H1 (cell line): Measurements from ENCODE around the gene PLA1A. TPM values are rescaled to one million over a fixed set of nuclear protein-coding genes. Genes with fewer than 3 reads are reported as not detected.

Experiments used
- CTCF ChIA-PET: fragments of 300-600 bp; sonication (Branson Sonifier 250); formaldehyde crosslinking; loops from one replicate; lab custom pipeline; 2021; ENCODE audit not compliant: partially characterized antibody; lab: Charles Lee
- POLR2A ChIA-PET: fragments of 300-600 bp; sonication (Branson Sonifier 250); formaldehyde crosslinking; loops from one replicate; lab custom pipeline; 2021; ENCODE audit warnings: inconsistent platforms; ENCODE audit not compliant: partially characterized antibody; lab: Charles Lee
- DNase-seq, 2 experiments: peaks; one replicate each; pipeline versions ENCODE4 v3.0.0 to v3.0.0-alpha.2; 2010 to 2022; ENCODE audit warnings: low spot score in 2 of 2, low read depth in 1 of 2, mixed read lengths in 1 of 2
- FAIRE-seq: peaks from 2 replicates; lab custom pipeline; 2011; peaks lifted over from hg19 to GRCh38; lab: Jason Lieb, UNC
- H2AFZ ChIP-seq: 2 replicates; pipeline ENCODE4 v1.8.1; 2012; ENCODE audit warnings: low read length, inconsistent platforms
- H2AK5ac ChIP-seq: 2 replicates; pipeline ENCODE4 v1.6.1; 2013; ENCODE audit warnings: low read depth, low read length
- H2BK120ac ChIP-seq: replicated peaks from 2 replicates; pipeline ENCODE3; 2013; ENCODE audit warnings: low read depth, low read length, inconsistent platforms
- H2BK12ac ChIP-seq: 2 replicates; pipeline ENCODE4 v1.6.1; 2013; ENCODE audit warnings: low read depth, low read length
- H2BK15ac ChIP-seq: 2 replicates; pipeline ENCODE4 v1.6.1; 2013; ENCODE audit warnings: low read length
- H2BK20ac ChIP-seq: 2 replicates; pipeline ENCODE4 v1.6.1; 2013; ENCODE audit warnings: low read length
- H2BK5ac ChIP-seq: 2 replicates; pipeline ENCODE4 v1.6.1; 2013; ENCODE audit warnings: low read depth, low read length
- H3K14ac ChIP-seq: 2 replicates; pipeline ENCODE4 v1.6.1; 2013; ENCODE audit warnings: inconsistent platforms; ENCODE audit not compliant: insufficient read length
- H3K18ac ChIP-seq: 2 replicates; pipeline ENCODE4 v1.6.1; 2013; ENCODE audit warnings: low read length; ENCODE audit errors: extremely low read depth
- H3K23ac ChIP-seq: 2 replicates; pipeline ENCODE4 v1.6.1; 2013; ENCODE audit warnings: inconsistent platforms; ENCODE audit not compliant: insufficient read length
- H3K23me2 ChIP-seq: 2 replicates; pipeline ENCODE4 v1.6.1; 2013; ENCODE audit warnings: low read depth, low read length
- H3K27ac ChIP-seq: 2 replicates; pipeline ENCODE4 v1.6.1; 2011; ENCODE audit warnings: low read depth, low read length, inconsistent platforms
- H3K27me3 ChIP-seq, 4 experiments: replicated peaks in 1 of 4; 1 replicate in 1 of 4; 2 replicates in 3 of 4; pipeline versions ENCODE4 v1.6.1 to v1.8.1; 2011 to 2013; ENCODE audit warnings: low read length in 3 of 4, mild to moderate bottlenecking in 3 of 4, inconsistent platforms in 2 of 4, mixed read lengths in 2 of 4, moderate library complexity in 1 of 4; ENCODE audit not compliant: control insufficient read depth in 3 of 4, insufficient read depth in 3 of 4; ENCODE audit errors: extremely low read depth in 1 of 4
- H3K36me3 ChIP-seq, 4 experiments: 2 replicates each; pipeline versions ENCODE4 v1.6.1 to v1.8.1; 2011 to 2013; ENCODE audit warnings: mild to moderate bottlenecking in 4 of 4, low read length in 3 of 4, moderate library complexity in 2 of 4, control low read depth in 1 of 4, inconsistent platforms in 1 of 4; ENCODE audit not compliant: insufficient read depth in 4 of 4, control insufficient read depth in 2 of 4
- H3K4ac ChIP-seq: replicated peaks from 2 replicates; pipeline ENCODE3; 2013; ENCODE audit warnings: low read length, low read depth, mixed read lengths, inconsistent platforms; ENCODE audit not compliant: insufficient read length
- H3K4me1 ChIP-seq, 4 experiments: replicated peaks in 1 of 4; 1 replicate in 1 of 4; 2 replicates in 3 of 4; pipeline versions ENCODE4 v1.6.1 to v1.8.1; 2011 to 2013; ENCODE audit warnings: low read length in 3 of 4, inconsistent platforms in 2 of 4, mixed read lengths in 1 of 4; ENCODE audit not compliant: insufficient read depth in 4 of 4, control insufficient read depth in 3 of 4
- H3K4me2 ChIP-seq, 2 experiments: 2 replicates each; pipeline versions ENCODE4 v1.6.1 to v1.8.1; 2011 to 2013; ENCODE audit warnings: low read depth in 2 of 2, low read length in 2 of 2, control low read depth in 1 of 2, inconsistent platforms in 1 of 2, mild to moderate bottlenecking in 1 of 2; ENCODE audit not compliant: insufficient read depth in 1 of 2
- H3K4me3 ChIP-seq, 4 experiments: fragments of 200-600, 300-600 bp in 1 of 4; sonication (generic), shearing (Covaris generic), sonication (Bioruptor Twin) in 1 of 4; 2 replicates each; pipeline versions ENCODE4 v1.5.1 to v1.8.1; 2011 to 2016; ENCODE audit warnings: low read length in 4 of 4, low read depth in 3 of 4, control low read depth in 2 of 4, inconsistent platforms in 2 of 4, mild to moderate bottlenecking in 2 of 4, mixed read lengths in 1 of 4, moderate library complexity in 1 of 4; ENCODE audit not compliant: insufficient read depth in 2 of 4; ENCODE audit errors: extremely low read depth in 1 of 4
- H3K56ac ChIP-seq: replicated peaks from 2 replicates; pipeline ENCODE3; 2013; ENCODE audit warnings: low read depth, mild to moderate bottlenecking, mixed read lengths, low read length, inconsistent platforms; ENCODE audit not compliant: insufficient read length
- H3K79me1 ChIP-seq: 2 replicates; pipeline ENCODE4 v1.6.1; 2013; ENCODE audit warnings: low read depth, low read length, control low read depth
- H3K79me2 ChIP-seq, 2 experiments: 2 replicates each; pipeline versions ENCODE4 v1.6.1 to v1.8.1; 2012 to 2013; ENCODE audit warnings: low read length in 2 of 2, mild to moderate bottlenecking in 2 of 2, inconsistent platforms in 1 of 2; ENCODE audit not compliant: insufficient read depth in 2 of 2, control insufficient read depth in 1 of 2
- H3K9ac ChIP-seq, 4 experiments: replicated peaks in 1 of 4; 1 replicate in 1 of 4; 2 replicates in 3 of 4; pipeline versions ENCODE4 v1.6.1 to v1.8.1; 2011 to 2013; ENCODE audit warnings: low read depth in 3 of 4, low read length in 3 of 4, control low read depth in 2 of 4, mild to moderate bottlenecking in 2 of 4, moderate library complexity in 2 of 4, inconsistent platforms in 1 of 4; ENCODE audit errors: extremely low read depth in 1 of 4
- H3K9me3 ChIP-seq, 2 experiments: 2 replicates each; pipeline versions ENCODE4 v1.6.1 to v1.8.1; 2012 to 2013; ENCODE audit warnings: mild to moderate bottlenecking in 2 of 2, moderate library complexity in 2 of 2, control low read depth in 1 of 2, inconsistent platforms in 1 of 2, low read depth in 1 of 2, low read length in 1 of 2, mixed read lengths in 1 of 2; ENCODE audit not compliant: insufficient read depth in 2 of 2
- H4K20me1 ChIP-seq, 2 experiments: replicated peaks in 1 of 2; 2 replicates each; pipeline versions ENCODE3 to v1.8.1; 2011 to 2013; ENCODE audit warnings: inconsistent platforms in 2 of 2, low read length in 2 of 2, mild to moderate bottlenecking in 1 of 2; ENCODE audit not compliant: insufficient read depth in 2 of 2, control insufficient read depth in 1 of 2
- H4K5ac ChIP-seq: 2 replicates; pipeline ENCODE4 v1.6.1; 2013; ENCODE audit warnings: low read length, low read depth, mixed read lengths, inconsistent platforms; ENCODE audit not compliant: insufficient read length
- H4K8ac ChIP-seq: 2 replicates; pipeline ENCODE4 v1.8.0; 2013; ENCODE audit warnings: mild to moderate bottlenecking, moderate library complexity, low read length, inconsistent platforms; ENCODE audit not compliant: insufficient read depth; ENCODE audit errors: extremely low read depth
- H4K91ac ChIP-seq: replicated peaks from 2 replicates; pipeline ENCODE3; 2013; ENCODE audit warnings: low read length, mixed read lengths, inconsistent platforms; ENCODE audit not compliant: insufficient read length
- CEBPB ChIP-seq: IDR thresholded peaks from 2 replicates; pipeline ENCODE4 v1.6.1; 2012; ENCODE audit warnings: low read depth, low read length
- RAD21 ChIP-seq, 2 experiments: IDR thresholded peaks in 1 of 2; conservative IDR thresholded peaks in 1 of 2; 2 replicates each; pipeline ENCODE4 v1.6.1; 2011; ENCODE audit warnings: low read depth in 2 of 2, low read length in 2 of 2, improper control_type of control experiment in 1 of 2, inconsistent platforms in 1 of 2, mild to moderate bottlenecking in 1 of 2, moderate library complexity in 1 of 2
- WGBS, 2 experiments: shearing (Covaris generic) in 1 of 2; methylation state at CpG; one replicate each; pipeline versions ENCODE4 v1.1.6 to v1.1.7; 2013 to 2015; ENCODE audit warnings: low lambda C conversion rate in 2 of 2, mixed read lengths in 2 of 2, inconsistent platforms in 1 of 2, low coverage in 1 of 2, missing lambda C conversion rate in 1 of 2; ENCODE audit not compliant: insufficient replicate concordance in 2 of 2, insufficient coverage in 1 of 2, insufficient read length in 1 of 2; ENCODE audit errors: extremely low coverage in 1 of 2, missing lambda C conversion rate in 1 of 2; 5-methylcytosine and 5-hydroxymethylcytosine counted together
- polyA plus RNA-seq, 7 experiments: library from polyadenylated mRNA; depleted of rRNA in 3 of 7; stranded (reverse) in 5 of 7; unstranded in 2 of 7; fragments of >200 nt in 5 of 7; fragments of 200-250 nt in 2 of 7; gene quantifications; 1 replicate in 5 of 7; 2 replicates in 1 of 7; 4 replicates in 1 of 7; pipeline versions ENCODE4 v1.2.1 to v1.2.3, GENCODE V29; 2011 to 2013; ENCODE audit warnings: missing spikeins in 2 of 7, mixed read lengths in 2 of 7
- total RNA-seq: library from RNA; stranded (reverse); fragmentation: NEBNext Ultra II Directional; extraction: Animal tissue kit (Norgen Biotek cat#: 25700); gene quantifications from 2 replicates; pipeline ENCODE4 v1.2.1, GENCODE V29; 2021

The PLA1A gene
- total and polyA plus RNA-seq, 2 of the 8 experiments (the other 6 are each of a cell fraction or from before 2014, with no cell fraction given): not detected

DNA sequence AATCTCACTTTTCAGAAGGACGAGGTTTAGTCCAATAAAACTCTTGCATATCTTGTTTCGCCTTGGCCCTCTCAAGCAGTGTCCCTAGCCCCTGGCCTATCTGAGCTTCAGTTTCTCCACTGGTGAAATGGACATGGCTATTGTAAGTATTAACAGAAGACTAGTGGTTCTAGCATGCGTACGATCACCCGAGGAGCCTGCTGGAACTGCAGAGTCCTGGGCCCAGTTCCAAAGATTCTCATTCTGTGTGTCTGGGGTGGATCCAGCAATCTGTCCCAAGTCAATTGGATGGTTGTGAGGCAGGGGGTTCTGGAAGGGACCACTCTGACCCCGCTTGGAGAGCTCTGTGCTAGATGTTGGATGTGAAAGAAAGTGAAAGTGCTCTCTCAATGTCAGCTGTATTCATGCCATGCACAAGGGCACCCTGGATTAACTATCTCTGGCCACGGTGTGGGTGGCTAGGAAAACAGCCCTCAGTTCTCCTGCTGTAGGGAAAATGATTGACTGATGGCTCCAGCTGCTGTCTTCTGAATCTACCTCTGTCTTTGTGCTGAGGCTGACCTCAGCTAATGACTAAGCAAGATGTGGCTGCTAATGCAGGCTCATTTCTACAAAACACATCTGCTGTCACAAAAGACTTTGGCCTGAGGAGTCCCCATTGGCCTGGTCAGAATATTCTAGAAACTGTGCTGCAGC, 1.9 kb upstream of the PLA1A start:
- POLR2A ChIA-PET: interaction anchor here (1.0 kb wide), 1 partner anchor 499 kb away, joined by 3 read pairs; the partner anchor contains the start of gene GSK3B
- Histone ChIP-seq H3K14ac (no peak overlapping the region), H2BK15ac (no peak overlapping the region), H4K20me1 (no peaks in the 10 kb centered on the region), H3K23me2 (no peaks in the 10 kb centered on the region; the same call in 1 of the 2 replicates), H4K8ac (no peak overlapping the region), H4K5ac (no peak overlapping the region), H2AK5ac (no peak overlapping the region), H3K4me3 (no peak overlapping the region), H2BK20ac (no peak overlapping the region), H3K27ac (no peak overlapping the region), H2AFZ (no peak overlapping the region), H3K79me2 (no peaks in the 10 kb centered on the region), H2BK120ac (no peak overlapping the region), H3K36me3 (no peaks in the 10 kb centered on the region), H3K4ac (no peak overlapping the region), H3K56ac (no peak overlapping the region), H4K91ac (no peak overlapping the region), H2BK5ac (no peak overlapping the region), H3K9me3 (no peaks in the 10 kb centered on the region), H3K4me1 (no peaks in the 10 kb centered on the region), H3K4me2 (no peak overlapping the region), H2BK12ac (no peak overlapping the region), H3K23ac (no peak overlapping the region), H3K79me1 (no peaks in the 10 kb centered on the region), H3K18ac (no peak overlapping the region), H3K27me3 (no peaks in the 10 kb centered on the region), H3K9ac (no peak overlapping the region)
- TF ChIP-seq RAD21 (IDR thresholded peaks at IDR 0.05 in 1 of 2, conservative IDR thresholded peaks at IDR 0.05 in 1 of 2; ENCODE audit: low read depth in 2 of 2, low read length in 2 of 2): no peak
- no peak for TF ChIP-seq CEBPB
- WGBS, 2 experiments: 90% methylated on average over 7 of the region's 7 CpGs; no CpG with 5 or more reads in 1 of the 2 experiments
- CTCF ChIA-PET: interaction anchor here (0.7 to 2.0 kb wide), 4 partner anchors 8 to 16 kb away, joined by 3 to 4 read pairs (median 3); no protein-coding TSS in a partner anchor
- FAIRE-seq (no peak), DNase-seq (no peak)
